ENCODE results near the gene NDUFS2.

Gene NDUFS2

GRCh38 chr1:161201836-161202712 is at the start of gene NDUFS2:
NDUFS2 (plus strand) TSS chr1:161202367; CDS start chr1:161202386, 19 bp downstream.
- peak; percentile 57 for TF ChIP-seq CTCF (IDR thresholded peaks at IDR 0.05; ENCODE audit: low read depth, low read length, missing control alignments)
- H3K4me3 ChIP-seq (ENCODE audit: low read depth, low read length) = peak within 1 kb of the TSS; percentile 97
- in situ Hi-C loops (cut with HindIII; ENCODE audit: low sequenced_read_pairs) = loop anchor here (25.0 kb wide), 1 partner anchor 535 kb away; the partner anchor contains the start of gene DUSP12
- DNase-seq (ENCODE audit: low read depth) = peak; percentile 99

DNA sequence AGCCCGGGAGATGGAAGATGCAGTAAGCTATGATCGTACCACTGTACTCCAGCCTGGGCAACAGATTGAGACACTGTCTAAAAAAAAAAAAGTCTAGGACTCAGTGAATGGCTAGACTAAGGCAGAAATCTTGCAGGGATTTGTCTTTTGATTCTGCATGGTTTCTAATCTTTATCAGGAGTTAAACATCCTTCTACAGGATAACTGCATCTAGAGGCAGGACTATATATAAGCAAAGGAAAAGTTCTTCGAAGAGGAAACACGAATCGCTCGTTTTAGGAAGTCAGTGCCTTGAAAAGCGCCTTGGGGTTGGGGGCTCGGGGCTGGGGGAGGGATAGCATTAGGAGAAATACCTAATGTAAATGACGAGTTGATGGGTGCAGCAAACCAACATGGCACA is 49.0 kb upstream of the NDUFS2 start:
- no peak for DNase-seq (ENCODE audit: low read depth)
- in situ Hi-C loops (cut with HindIII; ENCODE audit: low sequenced_read_pairs) = no loop called here
- TF ChIP-seq CTCF (IDR thresholded peaks at IDR 0.05; ENCODE audit: low read depth, low read length, missing control alignments) = no peak
- H3K4me3 ChIP-seq (ENCODE audit: low read depth, low read length) = peak overlapping the region; percentile 61

DNA sequence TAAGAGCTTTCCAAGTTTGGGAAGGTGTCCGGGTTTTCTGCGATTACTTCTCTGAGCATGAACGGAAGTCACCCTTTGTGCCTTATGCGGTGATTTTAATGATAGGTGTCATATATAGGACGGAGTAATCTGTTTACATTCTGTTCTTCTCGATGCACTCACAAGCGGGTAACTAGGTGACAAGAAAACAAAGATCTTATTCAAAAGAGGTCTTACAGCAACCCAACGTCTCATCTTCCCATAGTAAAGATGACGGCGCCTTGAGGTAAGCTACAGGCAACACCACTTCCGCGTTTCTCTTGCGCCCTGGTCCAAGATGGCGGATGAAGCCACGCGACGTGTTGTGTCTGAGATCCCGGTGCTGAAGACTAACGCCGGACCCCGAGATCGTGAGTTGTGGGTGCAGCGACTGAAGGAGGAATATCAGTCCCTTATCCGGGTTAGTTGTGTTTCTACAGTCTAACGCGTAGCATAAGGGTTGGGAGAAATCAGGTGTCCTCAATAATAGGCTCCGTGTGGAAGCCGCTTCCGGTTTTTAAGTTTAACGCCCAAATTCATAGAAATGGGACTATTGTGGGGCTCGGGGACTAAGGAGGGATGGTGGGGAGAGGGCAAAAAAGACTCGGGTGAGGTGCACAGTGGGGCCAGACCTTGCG is 48.4 kb upstream of the NDUFS2 start, which contains the start of gene UFC1:
Gene UFC1, plus strand, starts transcription at position 297 of the 656 bp plus-strand sequence. Its CDS starts 20 bp downstream, at position 317.
- DNase-seq (ENCODE audit: low read depth) = peak; percentile 81
- in situ Hi-C loops (cut with HindIII; ENCODE audit: low sequenced_read_pairs) = no loop called here
- no peak for TF ChIP-seq CTCF (IDR thresholded peaks at IDR 0.05; ENCODE audit: low read depth, low read length, missing control alignments)
- peak within 1 kb of the TSS; percentile 61 for H3K4me3 ChIP-seq (ENCODE audit: low read depth, low read length)

DNA sequence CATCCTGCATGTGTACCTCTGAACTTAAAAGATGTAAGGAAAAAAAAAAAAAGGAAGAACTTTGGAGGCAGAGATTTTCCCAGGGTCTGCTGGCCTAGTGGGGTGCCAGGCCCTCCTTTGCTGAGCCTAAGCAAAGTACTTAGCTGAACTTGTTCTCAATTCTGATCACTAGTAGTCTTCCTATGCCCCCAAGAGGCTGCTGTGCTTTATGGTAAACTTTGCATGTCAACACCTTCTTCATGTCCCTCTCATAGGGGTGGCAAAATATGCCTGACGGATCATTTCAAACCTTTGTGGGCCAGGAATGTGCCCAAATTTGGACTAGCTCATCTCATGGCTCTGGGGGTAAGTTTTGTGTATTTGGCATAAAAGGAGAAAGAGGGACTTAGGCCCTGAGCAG is 44.3 kb upstream of the NDUFS2 start:
- no peak for DNase-seq (ENCODE audit: low read depth)
- no peak overlapping the region for H3K4me3 ChIP-seq (ENCODE audit: low read depth, low read length)
- in situ Hi-C loops (cut with HindIII; ENCODE audit: low sequenced_read_pairs) = no loop called here
- TF ChIP-seq CTCF (IDR thresholded peaks at IDR 0.05; ENCODE audit: low read depth, low read length, missing control alignments) = no peak

GRCh38 chr1:161158316-161159010 is 43.7 kb upstream of the NDUFS2 start:
- no peak for DNase-seq (ENCODE audit: low read depth)
- H3K4me3 ChIP-seq (ENCODE audit: low read depth, low read length) = peak overlapping the region; percentile 95
- no peak for TF ChIP-seq CTCF (IDR thresholded peaks at IDR 0.05; ENCODE audit: low read depth, low read length, missing control alignments)
- in situ Hi-C loops (cut with HindIII; ENCODE audit: low sequenced_read_pairs) = no loop called here

Data from astrocyte of the cerebellum (primary cell).